GM12878 (cell line): ENCODE measurements around the gene MBNL3. TPM values are rescaled to one million over a fixed set of nuclear protein-coding genes. Genes with fewer than 3 reads are reported as not detected.

Experiments used
- ATAC-seq: fragments of 200-7000 bp; cut with Tn5 transposase; 3 replicates; pipeline ENCODE4 v1.9.1; 2020; ENCODE audit warnings: mild to moderate bottlenecking, moderate library complexity
- BruUV-seq: library from RNA; stranded (reverse); fragments of 400-500 nt; replicated peaks from 2 replicates; lab custom pipeline; 2021; lab: Mats Ljungman, UMichigan
- CTCF ChIA-PET: fragments of 300-600 bp; sonication (Branson Sonifier 250); formaldehyde crosslinking; extraction: SDS; loops from one replicate; lab custom pipeline; 2021; ENCODE audit warnings: inconsistent platforms; lab: Yijun Ruan, JAX
- POLR2A ChIA-PET: fragments of 350-600 bp; formaldehyde crosslinking; extraction: SDS; loops from one replicate; lab custom pipeline; 2021; ENCODE audit warnings: inconsistent platforms; lab: Charles Lee
- RAD21 ChIA-PET: fragments of 300-600 bp; sonication (Branson Sonifier 250); formaldehyde crosslinking; loops from one replicate; lab custom pipeline; 2023; ENCODE audit warnings: antibody characterized with exemption; ENCODE audit not compliant: unreplicated experiment; lab: Charles Lee
- SMC1A ChIA-PET: fragments of 300-600 bp; sonication (Branson Sonifier 250); formaldehyde crosslinking; loops from one replicate; lab custom pipeline; 2023; ENCODE audit not compliant: unreplicated experiment, uncharacterized antibody; lab: Charles Lee
- DNase-seq: peaks from one replicate; pipeline ENCODE4 v3.0.0-alpha.2; 2011; ENCODE audit warnings: low read depth, low spot score
- FAIRE-seq: peaks from 3 replicates; lab custom pipeline; 2011; peaks lifted over from hg19 to GRCh38; lab: Jason Lieb, UNC
- H2AFZ ChIP-seq: 2 replicates; pipeline ENCODE4 v1.6.0; 2011; ENCODE audit warnings: low read depth, low read length, control low read depth; ENCODE audit not compliant: control insufficient read depth
- H3K27ac ChIP-seq: 2 replicates; pipeline ENCODE4 v1.5.1; 2011; ENCODE audit warnings: control low read depth; ENCODE audit not compliant: control insufficient read depth, insufficient read depth
- H3K27me3 ChIP-seq, 2 experiments: replicated peaks in 1 of 2; 2 replicates each; pipeline versions ENCODE4 v1.6.0 to v1.6.1; 2011; ENCODE audit warnings: low read length in 1 of 2; ENCODE audit not compliant: control insufficient read depth in 2 of 2, insufficient read depth in 2 of 2
- H3K36me3 ChIP-seq, 2 experiments: 2 replicates each; pipeline ENCODE4 v1.5.1; 2011; ENCODE audit warnings: low read length in 1 of 2; ENCODE audit not compliant: control insufficient read depth in 2 of 2, insufficient read depth in 2 of 2
- H3K4me1 ChIP-seq: 2 replicates; pipeline ENCODE4 v1.6.1; 2011; ENCODE audit warnings: mild to moderate bottlenecking, low read length, moderate library complexity, mixed read lengths; ENCODE audit not compliant: control insufficient read depth, insufficient read depth
- H3K4me2 ChIP-seq: 2 replicates; pipeline ENCODE4 v1.6.0; 2011; ENCODE audit warnings: control low read depth; ENCODE audit not compliant: control insufficient read depth, insufficient read depth
- H3K4me3 ChIP-seq: fragments of 200-600 bp; sonication (generic); 2 replicates; pipeline ENCODE4 v1.5.1; 2016
- H3K79me2 ChIP-seq: 2 replicates; pipeline ENCODE4 v1.6.0; 2011; ENCODE audit warnings: low read length; ENCODE audit not compliant: control insufficient read depth, insufficient read depth
- H3K9ac ChIP-seq: 2 replicates; pipeline ENCODE4 v1.8.0; 2011; ENCODE audit warnings: low read length, control low read depth, mixed read lengths; ENCODE audit not compliant: control insufficient read depth, insufficient read depth
- H3K9me3 ChIP-seq: replicated peaks from 3 replicates; pipeline ENCODE4 v1.5.1; 2011; ENCODE audit warnings: mild to moderate bottlenecking, low read length; ENCODE audit not compliant: control insufficient read depth, insufficient read depth
- H4K20me1 ChIP-seq: 2 replicates; pipeline ENCODE4 v1.6.0; 2011; ENCODE audit not compliant: control insufficient read depth, insufficient read depth
- BMI1 ChIP-seq: fragments of 450-650 bp; IDR thresholded peaks from 2 replicates; pipeline ENCODE4 v1.6.1; 2016; ENCODE audit warnings: mild to moderate bottlenecking, moderate library complexity, borderline replicate concordance
- CHD1 ChIP-seq: IDR thresholded peaks from 2 replicates; pipeline ENCODE4 v1.6.1; 2012; ENCODE audit warnings: low read depth, low read length, improper control_type of control experiment
- EZH2 ChIP-seq: IDR thresholded peaks from 2 replicates; pipeline ENCODE4 v1.6.1; 2012; ENCODE audit warnings: low read depth, mild to moderate bottlenecking, control low read depth, inconsistent platforms, low read length, borderline replicate concordance; ENCODE audit not compliant: control insufficient read depth
- GATAD2B ChIP-seq: fragments of 450-650 bp; conservative IDR thresholded peaks from 2 replicates; pipeline ENCODE4 v1.6.1; 2017; ENCODE audit warnings: low read depth, mild to moderate bottlenecking, moderate library complexity
- HDAC2 ChIP-seq: fragments of 200-600 bp; sonication (generic); IDR thresholded peaks from 2 replicates; pipeline ENCODE4 v1.6.1; 2017
- LARP7 ChIP-seq: fragments of 450-650 bp; IDR thresholded peaks from 2 replicates; pipeline ENCODE4 v1.6.1; 2017; ENCODE audit warnings: mild to moderate bottlenecking
- PAX8 ChIP-seq: fragments of 450-650 bp; IDR thresholded peaks from 2 replicates; pipeline ENCODE4 v1.6.1; 2017; ENCODE audit warnings: mild to moderate bottlenecking, moderate library complexity
- RAD21 ChIP-seq: IDR thresholded peaks from 2 replicates; pipeline ENCODE4 v1.6.1; 2011; ENCODE audit warnings: mild to moderate bottlenecking, low read depth, low read length, moderate library complexity; ENCODE audit not compliant: insufficient read depth
- RB1 ChIP-seq: fragments of 450-650 bp; formaldehyde crosslinking; IDR thresholded peaks from 2 replicates; pipeline ENCODE4 v1.6.1; 2017; ENCODE audit warnings: mild to moderate bottlenecking, borderline replicate concordance
- RBBP5 ChIP-seq: fragments of 200-600 bp; sonication (generic); conservative IDR thresholded peaks from 2 replicates; pipeline ENCODE4 v1.6.1; 2016
- TCF7 ChIP-seq: IDR thresholded peaks from 2 replicates; pipeline ENCODE4 v1.6.1; 2014; ENCODE audit warnings: antibody characterized with exemption, borderline replicate concordance
- ZNF217 ChIP-seq: fragments of 450-650 bp; IDR thresholded peaks from 2 replicates; pipeline ENCODE4 v1.6.1; 2017; ENCODE audit warnings: antibody characterized with exemption, mild to moderate bottlenecking
- WGBS: methylation state at CpG from one replicate; pipeline ENCODE4 v1.1.6; 2016; ENCODE audit warnings: low lambda C conversion rate; ENCODE audit not compliant: insufficient replicate concordance, insufficient coverage; ENCODE audit errors: missing lambda C conversion rate; 5-methylcytosine and 5-hydroxymethylcytosine counted together
- in situ Hi-C: fragments of 300-500 bp; cut with MboI; formaldehyde crosslinking; loops from 9 replicates; pipeline ENCODE4 v1.14.3; 2018; ENCODE audit warnings: mixed read lengths
- intact Hi-C: fragments of 100-400 bp; cut with micrococcal nuclease; formaldehyde crosslinking; loops from one replicate; pipeline ENCODE4 v1.14.2; 2022; ENCODE audit not compliant: unreplicated experiment
- polyA plus RNA-seq, 11 experiments: library from polyadenylated mRNA; depleted of rRNA in 4 of 11; unstranded in 6 of 11; stranded (reverse) in 5 of 11; fragments of >200 nt; fragmentation: Nextera tagmentation in 4 of 11; fragmentation: Illumina TruSeq in 1 of 11; extraction: Ambion mirVana in 4 of 11; extraction: Trizol in 1 of 11; gene quantifications; 1 replicate in 1 of 11; 2 replicates in 10 of 11; pipeline versions ENCODE4 v1.2.1 to v1.2.3, GENCODE V29; 2011 to 2016; ENCODE audit warnings: inconsistent platforms in 2 of 11, missing spikeins in 2 of 11, low read depth in 1 of 11
- total RNA-seq, 4 experiments: library from RNA; depleted of rRNA in 3 of 4; stranded (reverse); fragments of >200 nt in 3 of 4; fragmentation: Illumina TruSeq in 1 of 4; extraction: Trizol in 1 of 4; gene quantifications; 2 replicates each; pipeline versions ENCODE4 v1.2.1 to v1.2.3, GENCODE V29; 2013 to 2021
- TF ChIP-seq, protein P1 (sequence below): fragments of 150-350 bp; IDR thresholded peaks from 2 replicates; pipeline ENCODE4 v1.6.1; 2016; ENCODE audit warnings: low read depth, low read length
- TF ChIP-seq, protein P2 (sequence below): fragments of 450-650 bp; IDR thresholded peaks from 2 replicates; pipeline ENCODE4 v1.6.1; 2017; ENCODE audit warnings: antibody characterized with exemption, mild to moderate bottlenecking, moderate library complexity

Gene MBNL3
- total and polyA plus RNA-seq, 10 of the 15 experiments (the other 5 are each of a cell fraction or from before 2014, with no cell fraction given), result 3.4 to 33.1 (median 12.6) TPM

DNA sequence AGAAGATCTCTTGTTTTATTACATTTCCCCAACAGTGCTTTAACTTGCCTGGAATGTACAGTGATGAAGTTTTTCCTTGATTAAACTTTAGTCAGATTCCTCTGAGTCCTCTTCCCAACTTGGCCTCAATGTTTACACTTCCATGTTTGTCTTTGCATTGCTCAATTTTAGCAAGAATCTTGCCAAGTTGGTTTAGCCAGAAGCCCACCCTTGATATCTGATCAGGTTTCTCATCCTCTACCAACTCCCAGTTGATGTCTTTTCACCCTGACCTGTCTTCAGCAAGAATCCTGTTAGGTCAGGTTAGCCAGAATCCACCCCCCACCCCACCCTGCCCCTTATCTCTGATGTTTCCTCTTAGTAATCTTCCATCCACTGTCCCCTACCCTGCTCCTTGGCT, 120.9 kb downstream of the MBNL3 start:
- H4K20me1 ChIP-seq, result no peaks in the 10 kb centered on the region
- ChIA-PET POLR2A (no interaction called here), CTCF (no interaction called here), SMC1A (no interaction called here), RAD21 (no interaction called here)
- intact Hi-C loops, result no loop called here
- H3K4me3 ChIP-seq, result no peak overlapping the region
- no peaks in the 10 kb centered on the region for H3K27me3 ChIP-seq
- no peak overlapping the region for H3K4me2 ChIP-seq
- ATAC-seq (no peak), DNase-seq (no peak), FAIRE-seq (no peak)
- no peaks in the 10 kb centered on the region for H3K9me3 ChIP-seq
- no peak overlapping the region for H3K9ac ChIP-seq
- H2AFZ ChIP-seq, result no peak overlapping the region
- no peaks in the 10 kb centered on the region for H3K4me1 ChIP-seq
- H3K36me3 ChIP-seq, result no peaks in the 10 kb centered on the region
- TF ChIP-seq, protein P1, sequence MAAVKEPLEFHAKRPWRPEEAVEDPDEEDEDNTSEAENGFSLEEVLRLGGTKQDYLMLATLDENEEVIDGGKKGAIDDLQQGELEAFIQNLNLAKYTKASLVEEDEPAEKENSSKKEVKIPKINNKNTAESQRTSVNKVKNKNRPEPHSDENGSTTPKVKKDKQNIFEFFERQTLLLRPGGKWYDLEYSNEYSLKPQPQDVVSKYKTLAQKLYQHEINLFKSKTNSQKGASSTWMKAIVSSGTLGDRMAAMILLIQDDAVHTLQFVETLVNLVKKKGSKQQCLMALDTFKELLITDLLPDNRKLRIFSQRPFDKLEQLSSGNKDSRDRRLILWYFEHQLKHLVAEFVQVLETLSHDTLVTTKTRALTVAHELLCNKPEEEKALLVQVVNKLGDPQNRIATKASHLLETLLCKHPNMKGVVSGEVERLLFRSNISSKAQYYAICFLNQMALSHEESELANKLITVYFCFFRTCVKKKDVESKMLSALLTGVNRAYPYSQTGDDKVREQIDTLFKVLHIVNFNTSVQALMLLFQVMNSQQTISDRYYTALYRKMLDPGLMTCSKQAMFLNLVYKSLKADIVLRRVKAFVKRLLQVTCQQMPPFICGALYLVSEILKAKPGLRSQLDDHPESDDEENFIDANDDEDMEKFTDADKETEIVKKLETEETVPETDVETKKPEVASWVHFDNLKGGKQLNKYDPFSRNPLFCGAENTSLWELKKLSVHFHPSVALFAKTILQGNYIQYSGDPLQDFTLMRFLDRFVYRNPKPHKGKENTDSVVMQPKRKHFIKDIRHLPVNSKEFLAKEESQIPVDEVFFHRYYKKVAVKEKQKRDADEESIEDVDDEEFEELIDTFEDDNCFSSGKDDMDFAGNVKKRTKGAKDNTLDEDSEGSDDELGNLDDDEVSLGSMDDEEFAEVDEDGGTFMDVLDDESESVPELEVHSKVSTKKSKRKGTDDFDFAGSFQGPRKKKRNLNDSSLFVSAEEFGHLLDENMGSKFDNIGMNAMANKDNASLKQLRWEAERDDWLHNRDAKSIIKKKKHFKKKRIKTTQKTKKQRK, result no peak
- no peak for TF ChIP-seq HDAC2
- H3K27ac ChIP-seq, result no peak overlapping the region
- BruUV-seq, result no TSS peak
- in situ Hi-C loops, result no loop called here
- H3K79me2 ChIP-seq, result no peaks in the 10 kb centered on the region

DNA sequence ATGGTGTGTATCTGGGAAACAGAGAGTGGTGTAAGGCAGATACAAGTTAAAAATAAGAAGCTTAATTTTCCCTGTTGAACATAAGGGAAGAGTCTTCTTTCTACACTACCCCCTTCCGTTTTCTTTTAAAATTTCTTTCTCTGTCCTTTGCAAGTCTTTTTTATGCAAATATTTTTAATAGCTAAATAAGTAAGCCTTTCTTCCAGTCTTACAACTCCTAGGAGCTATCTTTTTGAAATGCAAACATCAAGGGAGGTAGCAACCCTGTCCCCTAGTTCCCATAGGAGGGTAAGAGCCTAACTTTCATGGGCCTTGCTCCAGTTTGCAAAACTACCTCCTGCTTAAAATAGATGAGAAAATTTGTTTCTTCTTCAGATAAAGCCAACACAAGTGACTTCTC, 121.5 kb downstream of the MBNL3 start:
- H2AFZ ChIP-seq, result no peak overlapping the region
- H3K9ac ChIP-seq, result no peak overlapping the region
- no peak overlapping the region for H3K27ac ChIP-seq
- WGBS, result 45% methylated on average over 1 of the region's 1 CpG
- RAD21 ChIA-PET, result no interaction called here
- no peak for TF ChIP-seq RB1
- TF ChIP-seq BMI1, result no peak
- no peak for TF ChIP-seq GATAD2B
- TF ChIP-seq, protein P2, sequence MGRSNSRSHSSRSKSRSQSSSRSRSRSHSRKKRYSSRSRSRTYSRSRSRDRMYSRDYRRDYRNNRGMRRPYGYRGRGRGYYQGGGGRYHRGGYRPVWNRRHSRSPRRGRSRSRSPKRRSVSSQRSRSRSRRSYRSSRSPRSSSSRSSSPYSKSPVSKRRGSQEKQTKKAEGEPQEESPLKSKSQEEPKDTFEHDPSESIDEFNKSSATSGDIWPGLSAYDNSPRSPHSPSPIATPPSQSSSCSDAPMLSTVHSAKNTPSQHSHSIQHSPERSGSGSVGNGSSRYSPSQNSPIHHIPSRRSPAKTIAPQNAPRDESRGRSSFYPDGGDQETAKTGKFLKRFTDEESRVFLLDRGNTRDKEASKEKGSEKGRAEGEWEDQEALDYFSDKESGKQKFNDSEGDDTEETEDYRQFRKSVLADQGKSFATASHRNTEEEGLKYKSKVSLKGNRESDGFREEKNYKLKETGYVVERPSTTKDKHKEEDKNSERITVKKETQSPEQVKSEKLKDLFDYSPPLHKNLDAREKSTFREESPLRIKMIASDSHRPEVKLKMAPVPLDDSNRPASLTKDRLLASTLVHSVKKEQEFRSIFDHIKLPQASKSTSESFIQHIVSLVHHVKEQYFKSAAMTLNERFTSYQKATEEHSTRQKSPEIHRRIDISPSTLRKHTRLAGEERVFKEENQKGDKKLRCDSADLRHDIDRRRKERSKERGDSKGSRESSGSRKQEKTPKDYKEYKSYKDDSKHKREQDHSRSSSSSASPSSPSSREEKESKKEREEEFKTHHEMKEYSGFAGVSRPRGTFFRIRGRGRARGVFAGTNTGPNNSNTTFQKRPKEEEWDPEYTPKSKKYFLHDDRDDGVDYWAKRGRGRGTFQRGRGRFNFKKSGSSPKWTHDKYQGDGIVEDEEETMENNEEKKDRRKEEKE, result no peak
- TF ChIP-seq ZNF217, result no peak
- TF ChIP-seq LARP7, result no peak
- no peak for TF ChIP-seq RBBP5
- no peak for TF ChIP-seq TCF7
- TF ChIP-seq RAD21, result no peak
- TF ChIP-seq PAX8, result no peak
- no peak for TF ChIP-seq CHD1
- no peak for TF ChIP-seq EZH2
- TF ChIP-seq, all 136 proteins: peak for 0
- Histone ChIP-seq H3K36me3 (no peaks in the 10 kb centered on the region), H3K79me2 (no peaks in the 10 kb centered on the region), H3K27me3 (no peaks in the 10 kb centered on the region), H3K9me3 (no peaks in the 10 kb centered on the region), H4K20me1 (no peaks in the 10 kb centered on the region), H3K4me2 (no peak overlapping the region), H3K4me1 (no peaks in the 10 kb centered on the region), H3K4me3 (no peak overlapping the region)
- no TSS peak for BruUV-seq
- SMC1A ChIA-PET, result interaction anchor here (1.1 kb wide), 1 partner anchor 13 kb away, joined by 3 read pairs; no protein-coding TSS in a partner anchor
- no peak for FAIRE-seq
- POLR2A ChIA-PET, result no interaction called here
- in situ Hi-C loops, result no loop called here
- no peak for DNase-seq
- intact Hi-C loops, result no loop called here
- CTCF ChIA-PET, result no interaction called here
- no peak for ATAC-seq
